GM18873 (cell line): ENCODE measurements around the gene LUC7L3.

Experiments
- ATAC-seq: cut with Tn5 transposase; IDR thresholded peaks from one replicate; pipeline ENCODE4 v1.9.1; 2021; ENCODE audit warnings: mild to moderate bottlenecking, moderate library complexity, moderate number of reproducible peaks; ENCODE audit not compliant: unreplicated experiment, low FRiP score

Gene LUC7L3

DNA sequence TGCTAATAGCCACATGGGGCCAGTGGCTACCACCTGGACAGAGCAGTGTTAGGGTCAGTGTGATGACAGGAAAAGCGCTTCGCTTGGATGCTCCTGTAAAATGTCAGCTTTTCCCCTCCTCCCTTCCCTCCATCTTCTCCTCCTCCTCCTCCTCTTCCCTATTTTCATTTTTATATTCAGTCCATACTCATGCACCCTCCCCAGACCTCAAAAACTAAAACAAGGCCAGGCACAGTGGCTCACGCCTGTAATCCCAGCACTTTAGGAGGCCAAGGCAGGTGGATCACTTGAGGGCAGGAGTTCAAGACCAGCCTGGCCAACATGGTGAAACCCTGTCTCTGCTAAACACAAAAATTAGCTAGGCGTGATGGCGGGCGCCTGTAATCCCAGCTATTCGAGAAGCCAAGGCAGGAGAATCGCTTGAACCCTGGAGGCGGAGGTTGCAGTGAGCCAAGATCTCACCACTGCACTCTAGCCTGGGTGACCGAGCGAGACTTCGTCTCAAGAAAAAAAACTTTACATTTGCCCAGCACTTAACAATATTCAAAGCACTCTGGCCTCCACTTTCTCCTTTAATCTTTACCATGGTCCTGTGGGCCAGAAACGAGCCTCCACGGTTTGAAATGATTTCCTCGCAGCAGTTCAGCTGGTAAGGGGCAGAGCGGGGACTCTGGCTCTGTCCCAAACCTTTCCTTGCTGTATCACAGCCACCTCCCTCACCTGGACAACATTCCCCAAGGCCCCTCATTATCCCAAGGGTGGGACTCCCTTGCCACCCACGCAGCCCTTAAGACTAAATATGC lies 33.5 kb upstream of the LUC7L3 start:
- ATAC-seq: no peak

- no peak for ATAC-seq
Measured at GRCh38 chr17:50686494-50687199, 32.8 kb upstream of the LUC7L3 start.

- ATAC-seq: no peak
Measured at GRCh38 chr17:50687200-50688066, 32.0 kb upstream of the LUC7L3 start.

DNA sequence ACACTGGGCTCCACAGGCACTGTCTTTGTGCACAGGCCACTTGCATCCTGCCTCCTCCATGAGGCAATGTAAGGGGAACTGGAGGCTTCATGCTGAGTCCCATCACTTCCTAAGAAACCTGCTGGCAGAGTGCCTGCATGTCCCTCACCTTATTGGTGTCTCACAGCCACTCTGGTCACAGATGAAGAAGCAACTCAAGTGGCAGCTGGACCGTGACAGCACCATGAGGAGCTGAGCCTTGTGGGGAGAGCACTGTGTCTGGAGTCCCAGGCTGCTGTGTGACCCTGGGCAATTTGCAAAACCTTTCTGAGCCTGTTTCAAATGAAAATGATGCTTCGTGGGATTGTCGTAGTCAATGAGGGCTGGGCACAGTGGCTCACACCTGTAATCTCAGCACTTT lies 31.2 kb upstream of the LUC7L3 start:
- no peak for ATAC-seq

- ATAC-seq: no peak
Measured at GRCh38 chr17:50689251-50689650, 30.2 kb upstream of the LUC7L3 start.

DNA sequence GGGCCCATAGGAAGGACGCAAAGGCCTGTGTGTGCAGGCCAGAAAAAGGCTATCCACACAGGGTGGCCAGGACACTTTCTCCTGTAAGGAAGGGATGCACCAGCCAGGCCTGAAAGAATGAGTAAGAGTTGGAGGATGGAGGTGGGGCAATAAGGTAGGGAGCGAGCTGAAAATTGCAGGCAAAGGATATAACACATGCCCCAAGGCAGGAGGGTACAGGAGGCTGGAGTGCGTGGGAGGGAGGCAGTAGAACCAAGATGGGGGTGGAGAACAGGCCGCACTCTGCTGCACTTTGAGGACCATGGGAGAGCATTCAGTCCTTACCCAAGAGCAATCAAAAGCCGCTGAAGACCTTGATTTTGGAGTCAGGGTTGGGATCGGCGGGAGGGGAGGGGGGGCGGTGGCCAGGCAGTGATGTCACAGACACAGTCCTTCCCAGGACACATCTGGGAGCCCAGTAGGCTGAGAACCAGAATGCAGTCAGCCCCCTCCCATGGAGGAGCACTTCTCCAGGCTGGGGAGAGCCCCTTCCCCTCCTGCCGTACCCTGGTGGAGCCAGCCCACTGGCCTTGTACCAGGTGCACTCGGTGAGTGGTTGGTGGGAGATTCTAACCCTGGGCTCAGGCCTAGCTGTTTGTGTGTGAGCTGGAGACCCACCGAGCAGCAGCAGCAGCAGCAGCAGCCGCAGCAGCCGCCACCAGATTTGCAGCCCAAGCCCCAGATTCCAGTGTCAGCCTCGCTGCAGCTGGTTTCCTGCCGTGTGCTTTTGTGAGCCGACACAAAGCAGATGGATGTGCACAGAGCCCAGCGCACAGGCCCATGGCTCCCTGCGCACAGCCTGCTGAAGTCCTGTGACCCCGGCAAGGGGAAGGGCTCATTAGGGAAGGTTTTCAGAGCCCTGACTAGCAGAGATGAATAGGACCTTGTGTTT lies 29.2 kb upstream of the LUC7L3 start:
- ATAC-seq: no peak

DNA sequence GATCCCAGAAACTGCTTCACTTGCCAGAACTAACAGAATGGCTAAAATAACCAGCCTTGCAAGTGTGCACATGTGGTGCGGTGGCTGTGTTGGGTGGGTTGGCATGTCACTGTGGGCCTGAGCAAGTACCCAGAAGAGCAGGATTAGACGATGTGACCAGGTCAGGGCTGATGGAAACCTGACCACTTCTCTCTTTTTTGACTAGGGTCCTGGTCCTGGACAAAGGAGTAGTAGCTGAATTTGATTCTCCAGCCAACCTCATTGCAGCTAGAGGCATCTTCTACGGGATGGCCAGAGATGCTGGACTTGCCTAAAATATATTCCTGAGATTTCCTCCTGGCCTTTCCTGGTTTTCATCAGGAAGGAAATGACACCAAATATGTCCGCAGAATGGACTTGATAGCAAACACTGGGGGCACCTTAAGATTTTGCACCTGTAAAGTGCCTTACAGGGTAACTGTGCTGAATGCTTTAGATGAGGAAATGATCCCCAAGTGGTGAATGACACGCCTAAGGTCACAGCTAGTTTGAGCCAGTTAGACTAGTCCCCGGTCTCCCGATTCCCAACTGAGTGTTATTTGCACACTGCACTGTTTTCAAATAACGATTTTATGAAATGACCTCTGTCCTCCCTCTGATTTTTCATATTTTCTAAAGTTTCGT lies 28.4 kb upstream of the LUC7L3 start:
- ATAC-seq: no peak

GRCh38 chr17:50691550-50692447 lies 27.6 kb upstream of the LUC7L3 start:
- no peak for ATAC-seq

- no peak for ATAC-seq
Measured at GRCh38 chr17:50692448-50693035, 26.9 kb upstream of the LUC7L3 start.

DNA sequence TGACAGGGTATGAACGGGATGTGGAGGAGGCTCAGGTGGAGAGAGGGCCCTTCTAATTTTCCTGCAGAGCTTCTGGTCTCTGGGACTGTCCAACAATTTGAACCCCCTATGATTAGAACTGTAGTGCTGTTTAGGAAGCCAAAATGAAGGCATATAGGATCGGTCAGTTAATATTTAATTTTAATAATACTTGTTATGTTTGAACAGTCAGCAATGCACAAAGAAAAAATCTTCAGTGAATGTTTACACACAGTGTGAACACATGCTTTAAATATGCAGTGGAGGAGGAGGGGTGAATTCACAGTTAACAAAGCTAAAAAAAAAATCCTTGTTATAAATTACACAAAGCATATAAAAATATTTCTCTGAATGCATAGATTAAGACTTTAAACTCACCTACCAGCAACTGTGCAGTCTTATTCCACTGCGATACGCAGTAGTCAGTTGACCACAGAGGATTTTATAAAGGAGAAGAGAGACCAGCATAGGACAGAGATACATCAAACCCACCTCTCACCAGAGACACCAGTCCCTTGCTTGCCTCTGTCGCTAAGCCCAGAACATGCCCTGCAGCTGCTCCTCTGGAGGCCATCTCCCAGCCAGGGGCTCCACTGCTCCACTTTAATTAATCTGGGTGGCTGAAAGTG lies 26.2 kb upstream of the LUC7L3 start:
- no peak for ATAC-seq

- no peak for ATAC-seq
Measured at GRCh38 chr17:50696365-50696879, 23.0 kb upstream of the LUC7L3 start.

- no peak for ATAC-seq
Measured at GRCh38 chr17:50697062-50697461, 22.3 kb upstream of the LUC7L3 start.

GRCh38 chr17:50697663-50698272 lies 21.6 kb upstream of the LUC7L3 start:
- ATAC-seq: no peak

DNA sequence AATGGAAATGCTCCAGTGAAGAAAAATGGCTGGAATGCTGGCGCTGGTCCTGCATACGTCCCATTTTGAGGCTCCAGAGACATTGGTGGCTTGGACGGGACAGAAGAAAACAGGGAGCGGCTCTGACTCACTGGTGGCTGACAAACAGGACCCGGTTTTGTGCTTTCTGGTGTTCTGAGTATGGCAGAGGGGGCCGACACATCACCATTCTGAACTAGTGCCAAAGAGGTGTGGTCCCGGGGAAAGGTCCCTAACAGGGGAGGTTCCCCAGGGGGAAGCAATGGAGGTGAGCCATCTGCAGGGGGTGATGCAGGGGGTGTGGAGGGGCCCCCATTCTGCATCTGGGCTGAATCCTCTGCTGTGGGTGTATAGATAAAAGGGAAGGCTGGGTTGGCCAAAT lies 20.0 kb upstream of the LUC7L3 start:
- no peak for ATAC-seq

DNA sequence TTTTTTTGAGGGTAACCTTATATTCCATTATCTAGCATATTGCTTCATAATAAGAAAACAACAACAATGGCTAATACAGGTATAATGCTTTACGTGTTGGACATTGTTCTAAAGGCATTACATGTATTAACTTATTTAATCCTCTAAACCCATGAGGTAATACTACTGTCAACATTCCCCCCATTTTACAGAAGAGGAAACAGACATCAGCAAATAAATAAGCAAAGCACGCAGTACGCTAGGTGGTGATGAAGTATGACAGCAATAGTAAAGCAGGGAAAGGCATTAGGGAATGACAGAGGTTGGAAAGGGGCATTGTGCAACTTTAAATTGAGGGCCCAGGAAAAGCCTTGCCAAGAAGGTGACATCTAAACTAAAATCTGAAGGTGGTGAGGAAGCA lies 16.2 kb upstream of the LUC7L3 start:
- no peak for ATAC-seq

GRCh38 chr17:50707289-50708049 lies 11.9 kb upstream of the LUC7L3 start, which contains the start of gene ANKRD40:
Gene ANKRD40, minus strand, starts transcription at chr17:50707914. Its CDS starts 260 bp downstream, at chr17:50707654.
- peak; percentile 67 for ATAC-seq
